ENCODE measurements around the gene KAT2A.

KAT2A gene

GRCh38 chr17:42136654-42137051, 15.5 kb upstream of the KAT2A start:
- TF ChIP-seq MAX (IDR thresholded peaks at IDR 0.05) = no peak
- no peak for TF ChIP-seq ZBTB7A (IDR thresholded peaks at IDR 0.05; ENCODE audit: low read depth)
- TF ChIP-seq NFIC (IDR thresholded peaks at IDR 0.05) = no peak
- no peak for TF ChIP-seq RAD21 (IDR thresholded peaks at IDR 0.05; ENCODE audit: low read depth)
- TF ChIP-seq, protein P1, sequence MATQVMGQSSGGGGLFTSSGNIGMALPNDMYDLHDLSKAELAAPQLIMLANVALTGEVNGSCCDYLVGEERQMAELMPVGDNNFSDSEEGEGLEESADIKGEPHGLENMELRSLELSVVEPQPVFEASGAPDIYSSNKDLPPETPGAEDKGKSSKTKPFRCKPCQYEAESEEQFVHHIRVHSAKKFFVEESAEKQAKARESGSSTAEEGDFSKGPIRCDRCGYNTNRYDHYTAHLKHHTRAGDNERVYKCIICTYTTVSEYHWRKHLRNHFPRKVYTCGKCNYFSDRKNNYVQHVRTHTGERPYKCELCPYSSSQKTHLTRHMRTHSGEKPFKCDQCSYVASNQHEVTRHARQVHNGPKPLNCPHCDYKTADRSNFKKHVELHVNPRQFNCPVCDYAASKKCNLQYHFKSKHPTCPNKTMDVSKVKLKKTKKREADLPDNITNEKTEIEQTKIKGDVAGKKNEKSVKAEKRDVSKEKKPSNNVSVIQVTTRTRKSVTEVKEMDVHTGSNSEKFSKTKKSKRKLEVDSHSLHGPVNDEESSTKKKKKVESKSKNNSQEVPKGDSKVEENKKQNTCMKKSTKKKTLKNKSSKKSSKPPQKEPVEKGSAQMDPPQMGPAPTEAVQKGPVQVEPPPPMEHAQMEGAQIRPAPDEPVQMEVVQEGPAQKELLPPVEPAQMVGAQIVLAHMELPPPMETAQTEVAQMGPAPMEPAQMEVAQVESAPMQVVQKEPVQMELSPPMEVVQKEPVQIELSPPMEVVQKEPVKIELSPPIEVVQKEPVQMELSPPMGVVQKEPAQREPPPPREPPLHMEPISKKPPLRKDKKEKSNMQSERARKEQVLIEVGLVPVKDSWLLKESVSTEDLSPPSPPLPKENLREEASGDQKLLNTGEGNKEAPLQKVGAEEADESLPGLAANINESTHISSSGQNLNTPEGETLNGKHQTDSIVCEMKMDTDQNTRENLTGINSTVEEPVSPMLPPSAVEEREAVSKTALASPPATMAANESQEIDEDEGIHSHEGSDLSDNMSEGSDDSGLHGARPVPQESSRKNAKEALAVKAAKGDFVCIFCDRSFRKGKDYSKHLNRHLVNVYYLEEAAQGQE (IDR thresholded peaks at IDR 0.05; ENCODE audit: low read depth) = no peak
- TF ChIP-seq CEBPB (IDR thresholded peaks at IDR 0.05) = no peak
- TF ChIP-seq FOXM1 (IDR thresholded peaks at IDR 0.05; ENCODE audit: borderline replicate concordance, low read depth) = no peak
- TF ChIP-seq YY1 (IDR thresholded peaks at IDR 0.05; ENCODE audit: low read depth) = no peak

GRCh38 chr17:42135664-42136653, 14.8 kb upstream of the KAT2A start:
- TF ChIP-seq TEAD4 (IDR thresholded peaks at IDR 0.05) (no peak), YY1 (IDR thresholded peaks at IDR 0.05; ENCODE audit: low read depth) (no peak)

GRCh38 chr17:42135151-42135550, 14.0 kb upstream of the KAT2A start:
- TF ChIP-seq FOXM1 (IDR thresholded peaks at IDR 0.05; ENCODE audit: borderline replicate concordance, low read depth) = no peak
- TF ChIP-seq MAX (IDR thresholded peaks at IDR 0.05) = 0 out of 2 replicates have a peak, but pooled peaks have one; percentile 0

- TF ChIP-seq NFIC (IDR thresholded peaks at IDR 0.05) = peak; percentile 61
- no peak for TF ChIP-seq RAD21 (IDR thresholded peaks at IDR 0.05; ENCODE audit: low read depth)
Measured at GRCh38 chr17:42133461-42134041, 12.4 kb upstream of the KAT2A start.

DNA sequence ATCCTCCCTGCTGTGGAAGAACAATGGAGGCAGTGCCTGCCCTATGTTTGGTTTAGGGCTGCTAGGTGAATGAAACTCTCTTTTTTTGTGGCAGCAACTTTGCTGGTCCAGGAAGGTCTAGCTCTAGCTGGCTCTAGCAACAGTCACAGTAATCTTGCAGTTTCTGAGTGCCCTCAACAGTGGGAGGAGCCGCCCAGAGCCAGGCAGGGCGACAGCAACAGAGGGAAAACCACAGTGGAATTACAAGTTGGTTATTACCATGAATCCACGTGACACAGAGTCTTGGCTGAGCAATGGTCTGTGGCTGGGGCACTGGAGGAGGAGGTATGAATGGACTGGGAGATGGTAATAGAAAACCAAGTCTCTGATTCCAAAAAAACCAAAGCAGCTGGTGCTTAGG, 11.8 kb upstream of the KAT2A start:
- TF ChIP-seq MAX (IDR thresholded peaks at IDR 0.05) = 0 out of 2 replicates have a peak, but pooled peaks have one; percentile 37
- no peak for TF ChIP-seq TEAD4 (IDR thresholded peaks at IDR 0.05)
- TF ChIP-seq ZBTB7A (IDR thresholded peaks at IDR 0.05; ENCODE audit: low read depth) = no peak
- TF ChIP-seq USF1 (IDR thresholded peaks at IDR 0.05) = peak; percentile 75

GRCh38 chr17:42131981-42132432, 10.8 kb upstream of the KAT2A start:
- no peak for TF ChIP-seq ZBTB7A (IDR thresholded peaks at IDR 0.05; ENCODE audit: low read depth)
- no peak for TF ChIP-seq TCF12 (IDR thresholded peaks at IDR 0.05; ENCODE audit: low read depth)
- no peak for TF ChIP-seq EGR1 (IDR thresholded peaks at IDR 0.05)
- no peak for TF ChIP-seq EP300 (IDR thresholded peaks at IDR 0.05; ENCODE audit: borderline replicate concordance)

DNA sequence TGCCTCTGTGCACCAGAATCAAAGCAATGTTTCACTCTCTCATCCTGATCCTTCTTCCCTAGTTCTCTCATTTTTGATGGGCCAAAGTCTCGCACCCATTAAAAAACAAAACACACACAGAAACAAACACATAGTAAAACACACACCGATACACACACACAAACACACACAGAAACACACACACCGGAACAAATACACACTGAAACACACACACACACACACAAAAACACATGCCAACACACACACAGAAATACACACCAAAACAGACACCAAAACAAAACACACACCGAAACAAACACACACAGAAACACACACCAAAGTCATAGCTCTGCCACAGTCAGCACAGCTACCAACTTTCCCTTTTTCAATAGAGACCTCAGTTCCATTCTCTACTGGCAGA, 10.1 kb upstream of the KAT2A start:
- TF ChIP-seq USF1 (IDR thresholded peaks at IDR 0.05) (no peak), EP300 (IDR thresholded peaks at IDR 0.05; ENCODE audit: borderline replicate concordance) (no peak), TEAD4 (IDR thresholded peaks at IDR 0.05) (no peak), RAD21 (IDR thresholded peaks at IDR 0.05; ENCODE audit: low read depth) (no peak), CEBPB (IDR thresholded peaks at IDR 0.05) (no peak), FOXM1 (IDR thresholded peaks at IDR 0.05; ENCODE audit: borderline replicate concordance, low read depth) (no peak), YY1 (IDR thresholded peaks at IDR 0.05; ENCODE audit: low read depth) (no peak), EGR1 (IDR thresholded peaks at IDR 0.05) (no peak), NFIC (IDR thresholded peaks at IDR 0.05) (no peak)

GRCh38 chr17:42130310-42130936, 9.3 kb upstream of the KAT2A start:
- TF ChIP-seq ZBTB7A (IDR thresholded peaks at IDR 0.05; ENCODE audit: low read depth) (no peak), MAX (IDR thresholded peaks at IDR 0.05) (no peak), NFIC (IDR thresholded peaks at IDR 0.05) (no peak), YY1 (IDR thresholded peaks at IDR 0.05; ENCODE audit: low read depth) (no peak), CREB1 (IDR thresholded peaks at IDR 0.05; ENCODE audit: low read depth) (no peak), TCF12 (IDR thresholded peaks at IDR 0.05; ENCODE audit: low read depth) (no peak), TEAD4 (IDR thresholded peaks at IDR 0.05) (no peak), TAF1 (IDR thresholded peaks at IDR 0.05; ENCODE audit: low read depth) (no peak), EGR1 (IDR thresholded peaks at IDR 0.05) (no peak), USF1 (IDR thresholded peaks at IDR 0.05) (no peak)
- TF ChIP-seq, protein P1 (IDR thresholded peaks at IDR 0.05; ENCODE audit: low read depth) = no peak
